Measurements from ENCODE around the gene ZNF536. TPM values are rescaled to one million over a fixed set of nuclear protein-coding genes. Genes with fewer than 3 reads are reported as not detected.

Gene ZNF536
- 126 TPM for total RNA-seq

GRCh38 chr19:30371960-30372824, at the start of gene ZNF536:
Gene ZNF536 (plus strand): TSS chr19:30372384. CDS start chr19:30443563, 71,179 bp downstream.

